ENCODE data around the gene MXD4.

Gene MXD4

GRCh38 chr4:2274320-2275043 lies 12.6 kb upstream of the MXD4 start:
- no peak for DNase-seq

DNA sequence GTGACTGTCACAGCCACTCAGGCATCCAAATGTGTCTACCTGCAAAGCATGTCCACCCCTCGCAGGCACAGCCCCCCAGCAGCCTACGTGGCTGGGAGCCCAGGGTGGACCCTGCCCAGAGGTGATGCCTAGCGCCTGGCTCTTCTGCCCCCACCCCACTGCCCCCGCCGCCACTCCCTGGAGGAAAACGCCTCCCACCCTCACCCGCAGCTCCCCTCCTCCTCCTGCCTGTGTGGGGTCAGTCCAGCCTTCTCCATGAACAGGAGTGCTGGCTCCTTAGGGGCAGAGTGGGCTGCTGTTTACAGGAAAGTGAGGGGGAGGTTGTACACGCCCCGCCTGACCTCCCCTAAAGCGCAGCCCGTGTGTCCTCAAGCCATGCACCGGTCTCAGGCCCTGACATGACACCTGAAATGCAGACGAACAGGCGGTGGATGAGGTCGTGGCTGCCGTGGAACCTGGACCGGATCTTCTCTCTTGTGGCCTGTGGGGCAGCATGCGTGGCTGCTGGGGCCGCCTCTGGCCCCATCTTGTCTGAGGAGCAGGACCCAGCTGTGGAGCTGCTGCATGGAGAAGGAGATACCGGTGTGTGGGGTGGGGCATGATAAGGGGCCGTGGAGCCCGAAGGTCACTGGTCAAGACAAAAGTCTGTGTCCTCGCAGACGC lies 11.9 kb upstream of the MXD4 start:
- DNase-seq, result no peak

- no peak for DNase-seq
Observed at GRCh38 chr4:2273221-2273620, 11.3 kb upstream of the MXD4 start.

- DNase-seq, result no peak
Observed at GRCh38 chr4:2272828-2273120, 10.9 kb upstream of the MXD4 start.

DNA sequence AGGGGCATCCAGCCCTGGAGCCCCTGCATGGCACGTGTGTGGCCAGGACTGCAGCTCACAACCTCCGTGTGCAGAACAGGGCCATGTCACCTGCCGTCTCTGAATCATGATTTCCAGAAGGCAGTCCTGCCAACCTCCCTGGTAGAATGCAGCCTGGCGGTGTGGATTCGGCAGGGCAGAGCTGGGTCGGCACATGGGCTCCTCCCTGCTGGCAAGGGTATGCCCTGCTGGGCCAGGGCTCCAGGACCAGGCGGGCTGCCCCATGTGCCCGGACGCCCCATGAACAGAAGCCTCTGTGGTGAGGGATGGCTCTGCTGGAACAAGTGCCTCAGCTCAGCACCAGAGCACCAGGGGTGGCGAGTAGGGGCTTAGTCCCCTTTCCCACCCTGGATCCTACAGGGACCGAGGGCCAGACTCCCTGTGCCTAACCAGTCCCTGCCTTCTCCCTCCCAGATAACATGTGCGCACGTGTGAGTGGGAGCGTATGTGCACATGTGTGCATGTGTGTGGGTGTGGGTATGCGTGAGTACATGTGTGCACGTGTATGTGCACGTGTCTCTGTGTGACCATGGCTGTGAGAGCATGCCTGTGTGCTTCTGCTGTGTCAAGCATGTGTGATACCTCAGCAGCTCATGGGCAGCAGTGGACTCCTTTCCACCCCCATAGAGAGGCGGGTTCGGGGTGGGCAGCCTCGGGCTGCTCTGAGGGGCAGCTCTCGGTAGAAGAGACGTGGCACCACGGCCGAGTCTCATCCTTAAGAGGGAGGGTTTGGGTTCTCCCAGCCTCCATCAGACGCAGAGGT lies 10.3 kb upstream of the MXD4 start:
- DNase-seq, result no peak

- DNase-seq, result no peak
Observed at GRCh38 chr4:2271279-2272025, 9.5 kb upstream of the MXD4 start.

DNA sequence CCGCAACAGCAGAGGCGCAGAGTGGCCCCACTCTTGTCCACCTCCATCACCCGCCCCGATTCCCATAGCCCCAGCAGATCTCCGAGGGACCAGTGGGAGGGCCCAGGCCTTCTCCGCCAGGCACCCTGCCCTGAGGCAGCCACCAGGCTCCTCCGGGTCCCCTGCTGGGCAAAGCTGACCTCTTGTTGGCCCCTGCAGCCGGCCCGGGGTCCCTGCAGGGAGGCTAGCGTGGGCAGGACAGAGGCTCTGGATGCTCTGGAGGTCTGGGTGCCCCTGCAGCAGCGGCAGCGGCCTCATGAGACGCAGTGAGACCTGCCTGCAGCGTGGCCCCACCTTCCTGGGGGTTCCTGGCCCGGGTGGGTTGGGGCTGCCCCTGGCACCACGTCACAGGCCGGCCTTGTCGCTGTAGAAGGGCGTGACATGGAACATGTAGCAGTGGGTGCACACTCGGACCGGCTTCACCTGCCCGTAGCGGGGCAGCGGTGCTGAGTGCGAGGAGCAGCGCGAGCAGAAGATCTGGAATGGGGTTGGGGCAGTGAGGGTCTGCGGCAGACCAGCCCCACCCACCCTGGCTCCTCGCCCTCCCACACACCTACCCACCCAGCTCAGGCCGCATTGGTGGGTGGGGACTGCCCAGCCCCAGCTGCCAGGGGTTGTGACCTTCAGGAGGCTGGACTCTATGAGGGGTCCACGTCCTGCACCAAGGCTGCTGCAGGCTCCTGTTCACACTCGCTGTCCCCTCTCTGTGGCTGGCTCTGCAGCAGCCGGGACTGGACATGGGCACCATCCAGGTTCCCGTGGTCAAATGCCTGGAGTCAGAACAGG lies 8.6 kb upstream of the MXD4 start:
- no peak for DNase-seq

- no peak for DNase-seq
Observed at GRCh38 chr4:2269618-2270163, 7.8 kb upstream of the MXD4 start.

DNA sequence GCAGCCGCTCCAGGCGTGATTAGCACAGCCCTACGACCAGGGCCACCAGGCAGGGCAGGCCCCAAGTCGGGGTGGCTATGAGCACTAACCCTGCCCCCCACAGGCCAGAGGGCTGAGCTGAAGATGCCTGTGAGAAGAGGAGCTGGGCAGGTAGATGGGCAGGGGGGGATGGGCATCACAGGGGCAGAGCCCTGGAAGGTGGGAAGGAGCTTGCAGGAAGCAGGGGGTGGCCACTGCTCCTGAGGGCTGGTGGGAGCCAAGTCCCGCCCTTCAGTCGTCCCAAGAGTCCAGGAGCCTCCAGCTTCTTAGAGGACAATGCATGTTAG lies 7.3 kb upstream of the MXD4 start:
- DNase-seq, result no peak

GRCh38 chr4:2268357-2269205 lies 6.7 kb upstream of the MXD4 start:
- DNase-seq, result no peak

DNA sequence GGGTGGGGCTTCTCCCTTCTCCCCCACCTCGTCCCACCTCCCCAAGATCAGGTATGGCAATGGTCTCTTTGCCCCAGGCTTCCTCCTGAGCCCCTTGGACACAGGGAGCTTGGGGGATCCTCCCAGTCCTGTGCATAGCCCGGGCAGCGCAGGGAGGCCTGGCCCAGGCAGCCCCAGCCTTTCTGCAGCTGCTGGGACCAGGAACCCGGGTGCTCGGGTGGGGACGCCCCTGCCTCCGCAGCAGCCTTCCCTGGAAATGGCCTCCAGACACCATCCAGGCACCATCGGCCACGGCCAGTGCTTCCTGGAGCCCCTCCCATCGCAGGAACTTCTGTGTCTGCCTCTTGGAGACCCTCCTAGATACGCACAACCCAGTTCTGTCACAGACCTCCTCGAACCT lies 5.9 kb upstream of the MXD4 start:
- no peak for DNase-seq

GRCh38 chr4:2267320-2267811 lies 5.5 kb upstream of the MXD4 start:
- no peak for DNase-seq

GRCh38 chr4:2266821-2267220 lies 4.9 kb upstream of the MXD4 start:
- no peak for DNase-seq

- DNase-seq, result no peak
Observed at GRCh38 chr4:2266181-2266580, 4.3 kb upstream of the MXD4 start.

GRCh38 chr4:2265113-2266110 lies 3.5 kb upstream of the MXD4 start:
- DNase-seq, result no peak

- DNase-seq, result no peak
Observed at GRCh38 chr4:2264481-2265041, 2.7 kb upstream of the MXD4 start.

DNA sequence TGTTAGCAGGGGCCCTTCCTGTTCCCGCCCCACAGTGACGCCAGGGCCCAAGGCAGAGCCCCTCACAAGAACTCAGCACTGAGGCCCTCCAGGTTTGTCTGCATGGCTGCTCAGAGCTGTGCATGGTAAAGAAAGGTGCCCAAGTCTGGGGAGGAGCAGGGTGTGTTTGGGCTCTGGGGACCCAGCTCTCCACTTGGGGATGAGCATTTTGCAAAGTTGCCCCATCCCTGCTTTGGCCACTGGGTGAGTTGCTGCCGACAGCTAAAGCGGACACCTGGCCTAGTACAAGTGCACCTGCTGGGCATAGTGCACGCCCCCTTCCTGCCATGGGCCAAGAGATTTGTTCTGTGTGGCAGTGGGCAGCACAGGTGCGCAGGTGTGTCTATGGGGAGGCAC lies 2.0 kb upstream of the MXD4 start:
- DNase-seq, result no peak

DNA sequence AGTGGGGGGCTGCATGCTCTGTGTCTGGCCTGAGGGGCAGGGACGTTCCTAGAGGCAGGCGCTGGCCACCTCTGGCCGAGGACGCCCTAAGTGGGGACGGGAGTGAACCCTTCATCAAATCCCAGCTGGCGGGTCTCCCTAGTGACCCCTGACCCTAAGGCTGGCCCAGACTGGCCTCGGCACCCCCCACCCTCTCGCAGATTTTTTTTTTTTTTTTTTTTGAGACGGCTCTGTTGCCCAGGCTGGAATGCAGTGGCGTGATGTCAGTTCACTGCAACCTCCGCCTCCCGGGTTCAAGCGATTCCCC lies 988 bp upstream of the MXD4 start:
- no peak for DNase-seq

GRCh38 chr4:2262145-2262943 lies 435 bp upstream of the MXD4 start:
- DNase-seq, result peak; percentile 98
